Measurements from ENCODE around the gene SERPINA10.

Gene SERPINA10

GRCh38 chr14:94288610-94289465 lies 4.2 kb downstream of the SERPINA10 start:
- Histone ChIP-seq H3K27me3 (ENCODE audit: insufficient read depth, low read length) (no peaks in the 10 kb centered on the region), H2AFZ (ENCODE audit: low read length) (no peak overlapping the region), H3K79me2 (ENCODE audit: insufficient read depth, low read length) (no peaks in the 10 kb centered on the region), H3K4me1 (ENCODE audit: insufficient read depth, low read length, severe bottlenecking) (no peaks in the 10 kb centered on the region), H3K9me3 (ENCODE audit: low read length) (no peaks in the 10 kb centered on the region), H3K27ac (ENCODE audit: low read depth, low read length, poor library complexity, severe bottlenecking) (no peak overlapping the region), H4K20me1 (ENCODE audit: insufficient read depth, low read length) (no peaks in the 10 kb centered on the region), H3K36me3 (ENCODE audit: insufficient read depth, low read length) (no peaks in the 10 kb centered on the region), H3F3A (ENCODE audit: insufficient read depth, low read length) (no peaks in the 10 kb centered on the region), H3K4me2 (ENCODE audit: low read length) (no peak overlapping the region), H3K9me2 (ENCODE audit: low read depth, low read length) (no peaks in the 10 kb centered on the region), H3K4me3 (ENCODE audit: low read depth, low read length, poor library complexity, severe bottlenecking) (no peak overlapping the region), H3K9ac (ENCODE audit: low read length) (no peak overlapping the region)
- no peak for TF ChIP-seq EZH2 (IDR thresholded peaks at IDR 0.05; ENCODE audit: borderline replicate concordance, low read length)

- TF ChIP-seq EZH2 (IDR thresholded peaks at IDR 0.05; ENCODE audit: borderline replicate concordance, low read length) (no peak), CTCF (IDR thresholded peaks at IDR 0.05; ENCODE audit: low read length) (no peak)
- no peak overlapping the region for H3K4me2 ChIP-seq (ENCODE audit: low read length)
- no peak overlapping the region for H2AFZ ChIP-seq (ENCODE audit: low read length)
- no peaks in the 10 kb centered on the region for H3K9me2 ChIP-seq (ENCODE audit: low read depth, low read length)
- no peaks in the 10 kb centered on the region for H3K9me3 ChIP-seq (ENCODE audit: low read length)
- no peaks in the 10 kb centered on the region for H3K36me3 ChIP-seq (ENCODE audit: insufficient read depth, low read length)
- H3K27ac ChIP-seq (ENCODE audit: low read depth, low read length, poor library complexity, severe bottlenecking), result no peak overlapping the region
- no peak overlapping the region for H3K9ac ChIP-seq (ENCODE audit: low read length)
- H3K27me3 ChIP-seq (ENCODE audit: insufficient read depth, low read length), result no peaks in the 10 kb centered on the region
- no peaks in the 10 kb centered on the region for H4K20me1 ChIP-seq (ENCODE audit: insufficient read depth, low read length)
- no peaks in the 10 kb centered on the region for H3K79me2 ChIP-seq (ENCODE audit: insufficient read depth, low read length)
- no peaks in the 10 kb centered on the region for H3F3A ChIP-seq (ENCODE audit: insufficient read depth, low read length)
- no peaks in the 10 kb centered on the region for H3K4me1 ChIP-seq (ENCODE audit: insufficient read depth, low read length, severe bottlenecking)
- no peak overlapping the region for H3K4me3 ChIP-seq (ENCODE audit: low read depth, low read length, poor library complexity, severe bottlenecking)
Measured at GRCh38 chr14:94285158-94285557, 7.9 kb downstream of the SERPINA10 start.

- Histone ChIP-seq H3K4me1 (ENCODE audit: insufficient read depth, low read length, severe bottlenecking) (no peaks in the 10 kb centered on the region), H3K4me2 (ENCODE audit: low read length) (no peak overlapping the region), H3K9ac (ENCODE audit: low read length) (no peak overlapping the region), H3K36me3 (ENCODE audit: insufficient read depth, low read length) (no peaks in the 10 kb centered on the region), H3K9me3 (ENCODE audit: low read length) (no peaks in the 10 kb centered on the region), H3K27ac (ENCODE audit: low read depth, low read length, poor library complexity, severe bottlenecking) (no peak overlapping the region), H3K4me3 (ENCODE audit: low read depth, low read length, poor library complexity, severe bottlenecking) (no peak overlapping the region), H4K20me1 (ENCODE audit: insufficient read depth, low read length) (no peaks in the 10 kb centered on the region), H3F3A (ENCODE audit: insufficient read depth, low read length) (no peaks in the 10 kb centered on the region), H3K9me2 (ENCODE audit: low read depth, low read length) (no peaks in the 10 kb centered on the region), H3K79me2 (ENCODE audit: insufficient read depth, low read length) (no peaks in the 10 kb centered on the region), H2AFZ (ENCODE audit: low read length) (no peak overlapping the region), H3K27me3 (ENCODE audit: insufficient read depth, low read length) (no peaks in the 10 kb centered on the region)
- TF ChIP-seq CTCF (IDR thresholded peaks at IDR 0.05; ENCODE audit: low read length) (no peak), EZH2 (IDR thresholded peaks at IDR 0.05; ENCODE audit: borderline replicate concordance, low read length) (no peak)
Measured at GRCh38 chr14:94284221-94284620, 8.8 kb downstream of the SERPINA10 start.

All from OCI-LY1 (cell line).